Measurements from ENCODE around the gene AGAP1. TPM values are rescaled to one million over a fixed set of nuclear protein-coding genes. Genes with fewer than 3 reads are reported as not detected.

The AGAP1 gene
- polyA plus RNA-seq, 1 donor from 2014 or later = 17.4 TPM

GRCh38 chr2:235510318-235510717, 16.5 kb downstream of the AGAP1 start:
- Histone ChIP-seq H3K27me3 (ENCODE audit: insufficient read depth, low read depth, low read length) (no peaks in the 10 kb centered on the region), H3K36me3 (ENCODE audit: insufficient read depth, low read length) (no peaks in the 10 kb centered on the region), H3K79me2 (replicated peaks; ENCODE audit: insufficient read depth, low read length) (peaks cover 38% of the 10 kb centered on the region), H3K27ac (ENCODE audit: low read length) (no peak overlapping the region), H3K4me2 (ENCODE audit: low read length) (no peak overlapping the region), H3K4me3 (ENCODE audit: low read length) (no peak overlapping the region), H4K20me1 (ENCODE audit: insufficient read depth) (no peaks in the 10 kb centered on the region), H3K9ac (ENCODE audit: low read length) (no peak overlapping the region), H3F3A (ENCODE audit: insufficient read depth, low read length, poor library complexity, severe bottlenecking) (no peaks in the 10 kb centered on the region), H3K9me2 (ENCODE audit: insufficient read depth, low read length) (no peaks in the 10 kb centered on the region), H3K9me3 (ENCODE audit: low read length) (no peaks in the 10 kb centered on the region), H2AFZ (ENCODE audit: low read depth, low read length) (no peak overlapping the region)
- TF ChIP-seq SMC3 (conservative IDR thresholded peaks at IDR 0.05; ENCODE audit: poor library complexity) (no peak), EZH2 (IDR thresholded peaks at IDR 0.05; ENCODE audit: borderline replicate concordance, insufficient read depth, low read length, poor library complexity, severe bottlenecking) (no peak), EP300 (conservative IDR thresholded peaks at IDR 0.05; ENCODE audit: poor library complexity, severe bottlenecking) (no peak), REST (IDR thresholded peaks at IDR 0.05; ENCODE audit: borderline replicate concordance) (no peak), MXI1 (conservative IDR thresholded peaks at IDR 0.05; ENCODE audit: poor library complexity, severe bottlenecking) (no peak), TAF1 (IDR thresholded peaks at IDR 0.05; ENCODE audit: low read depth) (no peak), POLR2AphosphoS5 (IDR thresholded peaks at IDR 0.05) (no peak), RAD21 (conservative IDR thresholded peaks at IDR 0.05) (no peak)
- TF ChIP-seq, protein P1, sequence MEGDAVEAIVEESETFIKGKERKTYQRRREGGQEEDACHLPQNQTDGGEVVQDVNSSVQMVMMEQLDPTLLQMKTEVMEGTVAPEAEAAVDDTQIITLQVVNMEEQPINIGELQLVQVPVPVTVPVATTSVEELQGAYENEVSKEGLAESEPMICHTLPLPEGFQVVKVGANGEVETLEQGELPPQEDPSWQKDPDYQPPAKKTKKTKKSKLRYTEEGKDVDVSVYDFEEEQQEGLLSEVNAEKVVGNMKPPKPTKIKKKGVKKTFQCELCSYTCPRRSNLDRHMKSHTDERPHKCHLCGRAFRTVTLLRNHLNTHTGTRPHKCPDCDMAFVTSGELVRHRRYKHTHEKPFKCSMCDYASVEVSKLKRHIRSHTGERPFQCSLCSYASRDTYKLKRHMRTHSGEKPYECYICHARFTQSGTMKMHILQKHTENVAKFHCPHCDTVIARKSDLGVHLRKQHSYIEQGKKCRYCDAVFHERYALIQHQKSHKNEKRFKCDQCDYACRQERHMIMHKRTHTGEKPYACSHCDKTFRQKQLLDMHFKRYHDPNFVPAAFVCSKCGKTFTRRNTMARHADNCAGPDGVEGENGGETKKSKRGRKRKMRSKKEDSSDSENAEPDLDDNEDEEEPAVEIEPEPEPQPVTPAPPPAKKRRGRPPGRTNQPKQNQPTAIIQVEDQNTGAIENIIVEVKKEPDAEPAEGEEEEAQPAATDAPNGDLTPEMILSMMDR (IDR thresholded peaks at IDR 0.05; ENCODE audit: poor library complexity, severe bottlenecking) = no peak

DNA sequence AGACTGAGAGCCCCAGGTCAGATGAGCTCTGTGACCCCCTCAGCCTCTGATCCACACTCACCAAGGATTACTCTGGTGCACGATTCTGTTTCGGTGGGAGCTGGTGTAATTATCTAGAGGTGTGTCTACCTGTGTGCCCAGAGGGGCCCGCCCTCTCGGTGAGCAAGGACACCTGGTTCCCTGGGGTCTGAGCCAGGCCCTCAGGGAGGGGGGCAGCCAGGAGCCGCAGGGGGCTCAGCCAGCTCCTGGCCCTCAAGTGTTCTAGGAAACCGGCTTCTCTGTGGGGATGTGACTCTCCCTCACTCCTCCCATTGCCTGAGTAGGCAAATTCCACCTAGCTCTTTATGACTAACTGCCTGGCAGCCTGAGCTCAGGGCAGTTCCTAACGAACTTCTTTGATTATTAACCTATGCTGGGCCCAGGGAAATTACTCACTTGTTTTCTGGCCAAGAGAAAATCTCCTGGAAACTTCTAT, 17.4 kb downstream of the AGAP1 start:
- no peaks in the 10 kb centered on the region for H3F3A ChIP-seq (ENCODE audit: insufficient read depth, low read length, poor library complexity, severe bottlenecking)
- TF ChIP-seq TAF1 (IDR thresholded peaks at IDR 0.05; ENCODE audit: low read depth) = no peak
- H3K36me3 ChIP-seq (ENCODE audit: insufficient read depth, low read length) = no peaks in the 10 kb centered on the region
- no peaks in the 10 kb centered on the region for H3K9me3 ChIP-seq (ENCODE audit: low read length)
- no peak overlapping the region for H2AFZ ChIP-seq (ENCODE audit: low read depth, low read length)
- H3K4me2 ChIP-seq (ENCODE audit: low read length) = no peak overlapping the region
- no peak overlapping the region for H3K4me3 ChIP-seq (ENCODE audit: low read length)
- no peaks in the 10 kb centered on the region for H4K20me1 ChIP-seq (ENCODE audit: insufficient read depth)
- no peaks in the 10 kb centered on the region for H3K9me2 ChIP-seq (ENCODE audit: insufficient read depth, low read length)
- no peak overlapping the region for H3K9ac ChIP-seq (ENCODE audit: low read length)
- H3K27me3 ChIP-seq (ENCODE audit: insufficient read depth, low read depth, low read length) = no peaks in the 10 kb centered on the region
- H3K79me2 ChIP-seq (replicated peaks; ENCODE audit: insufficient read depth, low read length) = peaks cover 34% of the 10 kb centered on the region
- H3K27ac ChIP-seq (ENCODE audit: low read length) = no peak overlapping the region

Measured in neural cell (in vitro differentiated cells).